ENCODE results near the gene SULF2. TPM values are rescaled to one million over a fixed set of nuclear protein-coding genes. Genes with fewer than 3 reads are reported as not detected.
A peak's percentile ranks its signal among the peaks of the same experiment; 100 is the strongest.

The SULF2 gene
- total RNA-seq, 4 donors from 2014 or later, result 41.2 to 177 (median 62.3) TPM

GRCh38 chr20:47775039-47775438, 10.2 kb downstream of the SULF2 start:
- Histone ChIP-seq H3K27ac (peak overlapping the region in 3 of 4 donors; percentile 57 to 73 (median 68)), H3K4me3 (no peak overlapping the region), H3K27me3 (no peaks in the 10 kb centered on the region), H3K36me3 (peaks cover 0 to 4% of the 10 kb centered on the region in 2 donors), H3K9me3 (peaks cover 0 to 14% (median 0%) of the 10 kb centered on the region in 3 donors), H3K4me1 (peaks cover 0 to 43% (median 8%) of the 10 kb centered on the region in 3 donors)
- ATAC-seq, result no peak
- 100% methylated on average over 1 of the region's 5 CpGs; no CpG with 5 or more reads in 1 of the 2 donors for WGBS, 2 donors (ENCODE audit: low coverage in 1 of 2)
- TF ChIP-seq EP300 (IDR thresholded peaks at IDR 0.05) (no peak), POLR2AphosphoS5 (IDR thresholded peaks at IDR 0.05) (no peak), POLR2A (IDR thresholded peaks at IDR 0.05) (no peak), CTCF (IDR thresholded peaks at IDR 0.05) (no peak)

- peak; percentile 8 for TF ChIP-seq POLR2AphosphoS5 (IDR thresholded peaks at IDR 0.05)
- no peak for TF ChIP-seq EP300 (IDR thresholded peaks at IDR 0.05)
- WGBS, 2 donors (ENCODE audit: low coverage in 1 of 2), result 35 to 86% methylated on average over 1 to 11 of the region's 14 CpGs
- Histone ChIP-seq H3K27me3 (no peaks in the 10 kb centered on the region), H3K9me3 (peaks cover 0 to 14% (median 0%) of the 10 kb centered on the region in 3 donors), H3K4me1 (peaks cover 0 to 42% (median 8%) of the 10 kb centered on the region in 3 donors), H3K4me3 (peak overlapping the region in 1 of 2 donors; percentile 2), H3K27ac (peak overlapping the region in 3 of 4 donors; percentile 57 to 73 (median 68)), H3K36me3 (peaks cover 0 to 4% of the 10 kb centered on the region in 2 donors)
- peak; percentile 45 for ATAC-seq
These were observed 11.0 kb downstream of the SULF2 start for GRCh38 chr20:47774131-47774777.

GRCh38 chr20:47773371-47773786, 11.9 kb downstream of the SULF2 start:
- TF ChIP-seq POLR2A (IDR thresholded peaks at IDR 0.05) (no peak), POLR2AphosphoS5 (IDR thresholded peaks at IDR 0.05) (no peak), CTCF (IDR thresholded peaks at IDR 0.05) (no peak), EP300 (IDR thresholded peaks at IDR 0.05) (no peak)
- Histone ChIP-seq H3K4me3 (no peak overlapping the region), H3K27me3 (no peaks in the 10 kb centered on the region), H3K36me3 (peaks cover 0 to 4% of the 10 kb centered on the region in 2 donors), H3K27ac (peak overlapping the region in 3 of 4 donors; percentile 57 to 73 (median 68)), H3K9me3 (peaks cover 0 to 14% (median 0%) of the 10 kb centered on the region in 3 donors), H3K4me1 (peaks cover 0 to 41% (median 8%) of the 10 kb centered on the region in 3 donors)
- WGBS, 2 donors (ENCODE audit: low coverage in 1 of 2), result 70% methylated on average over 8 of the region's 8 CpGs; no CpG with 5 or more reads in 1 of the 2 donors
- peak; percentile 55 for ATAC-seq

GRCh38 chr20:47770935-47771334, 14.3 kb downstream of the SULF2 start:
- 100% methylated on average over 1 to 2 of the region's 12 CpGs for WGBS, 2 donors (ENCODE audit: low coverage in 1 of 2)
- Histone ChIP-seq H3K27me3 (no peaks in the 10 kb centered on the region), H3K27ac (peak overlapping the region in 1 of 4 donors; percentile 43), H3K9me3 (peaks cover 0 to 14% (median 0%) of the 10 kb centered on the region in 3 donors), H3K4me1 (peaks cover 0 to 55% (median 3%) of the 10 kb centered on the region in 3 donors), H3K4me3 (no peak overlapping the region), H3K36me3 (peaks cover 0 to 4% of the 10 kb centered on the region in 2 donors)
- no peak for ATAC-seq
- TF ChIP-seq POLR2AphosphoS5 (IDR thresholded peaks at IDR 0.05) (no peak), CTCF (IDR thresholded peaks at IDR 0.05) (no peak), EP300 (IDR thresholded peaks at IDR 0.05) (no peak), POLR2A (IDR thresholded peaks at IDR 0.05) (no peak)

GRCh38 chr20:47768016-47768824, 17.1 kb downstream of the SULF2 start:
- TF ChIP-seq POLR2A (IDR thresholded peaks at IDR 0.05) (no peak), POLR2AphosphoS5 (IDR thresholded peaks at IDR 0.05) (no peak), CTCF (IDR thresholded peaks at IDR 0.05) (no peak), EP300 (IDR thresholded peaks at IDR 0.05) (no peak)
- ATAC-seq, result peak; percentile 29

More at GRCh38 chr20:47768016-47768824, 17.1 kb downstream of the SULF2 start:
- Histone ChIP-seq H3K4me1 (peaks cover 0 to 41% (median 0%) of the 10 kb centered on the region in 3 donors), H3K9me3 (peaks cover 0 to 8% (median 0%) of the 10 kb centered on the region in 3 donors), H3K27me3 (no peaks in the 10 kb centered on the region), H3K36me3 (peaks cover 0 to 12% of the 10 kb centered on the region in 2 donors), H3K4me3 (no peak overlapping the region), H3K27ac (peak overlapping the region in 2 of 4 donors; percentile 43 to 46)
- WGBS, 2 donors (ENCODE audit: low coverage in 1 of 2), result 69 to 81% methylated on average over 5 to 8 of the region's 16 CpGs
